Fibroblast of lung (primary cell): ENCODE data around the gene DAZAP2. TPM values are rescaled to one million over a fixed set of nuclear protein-coding genes. Genes with fewer than 3 reads are reported as not detected.

Source experiments
- DNase-seq, 2 donors: peaks; one replicate each; pipeline versions ENCODE4 v3.0.0 to v3.0.0-alpha.2; 2010; ENCODE audit warnings: low read depth in 2 of 2
- H2AFZ ChIP-seq: 2 replicates; pipeline ENCODE4 v1.5.1; 2012; ENCODE audit warnings: low read length, control low read depth, inconsistent platforms
- H3K27ac ChIP-seq: 2 replicates; pipeline ENCODE4 v1.5.1; 2011; ENCODE audit warnings: low read length, control low read depth; ENCODE audit not compliant: insufficient read depth
- H3K27me3 ChIP-seq: 2 replicates; pipeline ENCODE4 v1.5.1; 2011; ENCODE audit warnings: mild to moderate bottlenecking, low read length; ENCODE audit not compliant: control insufficient read depth, insufficient read depth
- H3K36me3 ChIP-seq: 2 replicates; pipeline ENCODE4 v1.5.1; 2011; ENCODE audit warnings: low read length; ENCODE audit not compliant: control insufficient read depth, insufficient read depth
- H3K4me1 ChIP-seq: 2 replicates; pipeline ENCODE4 v1.5.1; 2011; ENCODE audit warnings: low read length; ENCODE audit not compliant: control insufficient read depth, insufficient read depth; ENCODE audit errors: extremely low read depth
- H3K4me2 ChIP-seq: 2 replicates; pipeline ENCODE4 v1.5.1; 2011; ENCODE audit warnings: low read length, control low read depth; ENCODE audit not compliant: insufficient read depth; ENCODE audit errors: extremely low read depth
- H3K4me3 ChIP-seq, 4 experiments: fragments of 200-600 bp in 1 of 4; sonication (generic) in 1 of 4; replicated peaks in 1 of 4; 2 replicates each; pipeline ENCODE4 v1.5.1; 2011 to 2016; ENCODE audit warnings: low read length in 4 of 4, low read depth in 3 of 4, mild to moderate bottlenecking in 3 of 4, control low read depth in 2 of 4, inconsistent platforms in 1 of 4, mixed read lengths in 1 of 4; ENCODE audit not compliant: insufficient read depth in 1 of 4; ENCODE audit errors: control extremely low read depth in 1 of 4
- H3K79me2 ChIP-seq: 2 replicates; pipeline ENCODE4 v1.5.1; 2012; ENCODE audit warnings: mild to moderate bottlenecking, low read length, inconsistent platforms; ENCODE audit not compliant: control insufficient read depth, insufficient read depth
- H3K9ac ChIP-seq: 2 replicates; pipeline ENCODE4 v1.5.1; 2011; ENCODE audit warnings: mild to moderate bottlenecking, low read length, control low read depth; ENCODE audit not compliant: insufficient read depth
- H3K9me3 ChIP-seq: 2 replicates; pipeline ENCODE4 v1.5.1; 2012; ENCODE audit warnings: low read depth, low read length; ENCODE audit not compliant: control insufficient read depth, insufficient read depth
- H4K20me1 ChIP-seq: 2 replicates; pipeline ENCODE4 v1.5.1; 2011; ENCODE audit warnings: low read length; ENCODE audit not compliant: control insufficient read depth, insufficient read depth; ENCODE audit errors: extremely low read depth
- EZH2 ChIP-seq: IDR thresholded peaks from 2 replicates; pipeline ENCODE4 v1.5.1; 2012; ENCODE audit warnings: low read length, control low read depth, mild to moderate bottlenecking; ENCODE audit errors: missing control alignments
- polyA minus RNA-seq: library from RNA; depleted of rRNA, polyadenylated mRNA; stranded (reverse); fragments of >200 nt; gene quantifications from 2 replicates; pipeline ENCODE4 v1.2.3, GENCODE V29; 2011; ENCODE audit warnings: low replicate concordance
- polyA plus RNA-seq, 2 donors: library from polyadenylated mRNA; depleted of rRNA in 1 of 2; stranded (reverse) in 1 of 2; unstranded in 1 of 2; fragments of >200 nt; gene quantifications; 2 replicates each; pipeline ENCODE4 v1.2.1, GENCODE V29; 2011 to 2012; ENCODE audit warnings: missing spikeins in 1 of 2
- total RNA-seq: library from RNA; depleted of rRNA; stranded (reverse); fragments of >200 nt; gene quantifications from 2 replicates; pipeline ENCODE4 v1.2.1, GENCODE V29; 2014
- TF ChIP-seq, protein P1 (sequence below), 2 donors: IDR thresholded peaks in 1 of 2; conservative IDR thresholded peaks in 1 of 2; 1 replicate in 1 of 2; 2 replicates in 1 of 2; pipeline ENCODE4 v1.5.1; 2011 to 2012; ENCODE audit warnings: low read length in 2 of 2, control low read depth in 1 of 2, inconsistent platforms in 1 of 2, low read depth in 1 of 2, mild to moderate bottlenecking in 1 of 2

Gene DAZAP2, protein sequence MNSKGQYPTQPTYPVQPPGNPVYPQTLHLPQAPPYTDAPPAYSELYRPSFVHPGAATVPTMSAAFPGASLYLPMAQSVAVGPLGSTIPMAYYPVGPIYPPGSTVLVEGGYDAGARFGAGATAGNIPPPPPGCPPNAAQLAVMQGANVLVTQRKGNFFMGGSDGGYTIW
- total RNA-seq, result 59.6 TPM in 2 replicates
- polyA plus RNA-seq, result 303 and 344 TPM in 2 replicates
- polyA plus RNA-seq (2012), result 203 and 222 TPM in 2 replicates
- 518 and 661 TPM in 2 replicates for polyA minus RNA-seq

GRCh38 chr12:51238510-51239334, at the start of gene DAZAP2:
DAZAP2 (plus strand) TSS chr12:51238826; CDS start chr12:51238908, 82 bp downstream.
- Histone ChIP-seq H4K20me1 (no peaks in the 10 kb centered on the region), H3K79me2 (peaks cover 15% of the 10 kb centered on the region), H3K27ac (peak within 1 kb of the TSS; percentile 100), H3K9ac (peak within 1 kb of the TSS; percentile 100), H2AFZ (peak within 1 kb of the TSS; percentile 90), H3K9me3 (no peaks in the 10 kb centered on the region), H3K4me3 (peak within 1 kb of the TSS; percentile 91 to 100 (median 98)), H3K36me3 (peaks cover 10% of the 10 kb centered on the region), H3K4me1 (peaks cover 11% of the 10 kb centered on the region), H3K27me3 (no peaks in the 10 kb centered on the region), H3K4me2 (peak within 1 kb of the TSS; percentile 90)
- TF ChIP-seq, protein P1, sequence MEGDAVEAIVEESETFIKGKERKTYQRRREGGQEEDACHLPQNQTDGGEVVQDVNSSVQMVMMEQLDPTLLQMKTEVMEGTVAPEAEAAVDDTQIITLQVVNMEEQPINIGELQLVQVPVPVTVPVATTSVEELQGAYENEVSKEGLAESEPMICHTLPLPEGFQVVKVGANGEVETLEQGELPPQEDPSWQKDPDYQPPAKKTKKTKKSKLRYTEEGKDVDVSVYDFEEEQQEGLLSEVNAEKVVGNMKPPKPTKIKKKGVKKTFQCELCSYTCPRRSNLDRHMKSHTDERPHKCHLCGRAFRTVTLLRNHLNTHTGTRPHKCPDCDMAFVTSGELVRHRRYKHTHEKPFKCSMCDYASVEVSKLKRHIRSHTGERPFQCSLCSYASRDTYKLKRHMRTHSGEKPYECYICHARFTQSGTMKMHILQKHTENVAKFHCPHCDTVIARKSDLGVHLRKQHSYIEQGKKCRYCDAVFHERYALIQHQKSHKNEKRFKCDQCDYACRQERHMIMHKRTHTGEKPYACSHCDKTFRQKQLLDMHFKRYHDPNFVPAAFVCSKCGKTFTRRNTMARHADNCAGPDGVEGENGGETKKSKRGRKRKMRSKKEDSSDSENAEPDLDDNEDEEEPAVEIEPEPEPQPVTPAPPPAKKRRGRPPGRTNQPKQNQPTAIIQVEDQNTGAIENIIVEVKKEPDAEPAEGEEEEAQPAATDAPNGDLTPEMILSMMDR (conservative IDR thresholded peaks at IDR 0.05 in 1 of 2, IDR thresholded peaks at IDR 0.05 in 1 of 2; ENCODE audit: low read depth in 1 of 2, low read length in 2 of 2), result peak in 1 of 2 donors; percentile 31
- no peak for TF ChIP-seq EZH2
- peak; percentile 95 for DNase-seq

- no peak overlapping the region for H3K27ac ChIP-seq
- no peak overlapping the region for H3K9ac ChIP-seq
- no peaks in the 10 kb centered on the region for H3K4me1 ChIP-seq
- no peaks in the 10 kb centered on the region for H3K36me3 ChIP-seq
- no peaks in the 10 kb centered on the region for H4K20me1 ChIP-seq
- DNase-seq, result no peak
- H2AFZ ChIP-seq, result no peak overlapping the region
- H3K27me3 ChIP-seq, result no peaks in the 10 kb centered on the region
- no peak overlapping the region for H3K4me2 ChIP-seq
- no peaks in the 10 kb centered on the region for H3K79me2 ChIP-seq
- H3K9me3 ChIP-seq, result no peaks in the 10 kb centered on the region
- H3K4me3 ChIP-seq, result no peak overlapping the region
- TF ChIP-seq, protein P1 (conservative IDR thresholded peaks at IDR 0.05 in 1 of 2, IDR thresholded peaks at IDR 0.05 in 1 of 2; ENCODE audit: low read depth in 1 of 2, low read length in 2 of 2), result no peak
- no peak for TF ChIP-seq EZH2
Measured at GRCh38 chr12:51189790-51190355, 48.8 kb upstream of the DAZAP2 start.

GRCh38 chr12:51190820-51191219, 47.8 kb upstream of the DAZAP2 start:
- no peak overlapping the region for H3K4me3 ChIP-seq
- H3K79me2 ChIP-seq, result no peaks in the 10 kb centered on the region
- H3K4me1 ChIP-seq, result no peaks in the 10 kb centered on the region
- no peaks in the 10 kb centered on the region for H3K36me3 ChIP-seq
- H2AFZ ChIP-seq, result no peak overlapping the region
- H3K27me3 ChIP-seq, result no peaks in the 10 kb centered on the region
- no peaks in the 10 kb centered on the region for H3K9me3 ChIP-seq
- no peak overlapping the region for H3K27ac ChIP-seq
- H3K4me2 ChIP-seq, result no peak overlapping the region
- TF ChIP-seq EZH2, result no peak
- TF ChIP-seq, protein P1 (conservative IDR thresholded peaks at IDR 0.05 in 1 of 2, IDR thresholded peaks at IDR 0.05 in 1 of 2; ENCODE audit: low read depth in 1 of 2, low read length in 2 of 2), result no peak
- DNase-seq, result no peak
- H3K9ac ChIP-seq, result no peak overlapping the region
- H4K20me1 ChIP-seq, result no peaks in the 10 kb centered on the region
